ENCODE measurements around the gene KMT2D. TPM values are rescaled to one million over a fixed set of nuclear protein-coding genes. Genes with fewer than 3 reads are reported as not detected.

Gene KMT2D
- total RNA-seq, 1 donor = 24.6 TPM

DNA sequence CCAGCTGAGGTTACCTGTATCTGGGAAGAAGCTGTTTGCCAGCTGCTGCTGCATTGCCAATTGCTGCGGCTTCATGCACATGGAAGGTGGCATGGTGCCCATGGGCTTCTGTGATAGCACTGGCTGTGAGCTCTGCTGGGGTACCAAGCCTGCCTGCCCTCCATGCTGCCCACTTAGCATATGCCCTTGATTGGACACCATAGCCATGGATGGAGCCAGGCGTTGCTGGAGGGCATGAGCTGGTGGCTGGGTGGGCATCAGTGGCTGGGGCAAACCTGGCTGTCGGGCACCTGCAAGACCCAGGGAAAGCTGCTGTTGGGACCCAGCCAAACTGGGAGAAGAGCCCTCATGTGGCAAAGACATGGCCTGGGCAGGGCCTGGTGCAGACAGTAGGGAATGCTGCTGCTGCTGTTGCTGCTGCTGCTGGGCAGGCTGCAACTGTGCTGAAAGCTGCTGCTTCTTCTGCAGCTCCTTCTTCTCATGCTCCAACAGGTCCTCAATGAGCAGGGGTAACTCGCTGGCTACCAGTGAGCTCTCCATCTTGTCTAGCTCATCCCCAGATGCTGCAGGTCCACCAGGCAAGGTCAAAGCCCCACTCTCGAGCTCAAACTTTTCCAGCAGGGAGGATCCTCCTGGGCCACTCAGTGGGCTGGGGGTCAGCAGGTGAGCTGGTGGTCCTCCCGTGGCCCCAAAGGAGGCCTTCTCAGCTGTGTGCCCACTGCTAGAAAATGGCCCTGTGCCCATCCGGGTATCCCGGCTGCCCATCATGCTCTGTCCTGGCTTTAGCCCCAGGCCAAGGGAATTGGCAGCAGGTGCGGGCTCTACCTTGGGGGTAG lies 23.3 kb downstream of the KMT2D start:
- peaks cover 6% of the 10 kb centered on the region for H3K79me2 ChIP-seq (ENCODE audit: insufficient read depth, low read length)
- no peak for TF ChIP-seq CTCF (IDR thresholded peaks at IDR 0.05; ENCODE audit: extremely low read depth, low read depth, low read length)
- no peaks in the 10 kb centered on the region for H3K27me3 ChIP-seq (ENCODE audit: insufficient read depth, low read length)
- H3K4me1 ChIP-seq (ENCODE audit: insufficient read depth, low read length) = no peaks in the 10 kb centered on the region
- H4K20me1 ChIP-seq (ENCODE audit: insufficient read depth, low read length) = peaks cover 31% of the 10 kb centered on the region
- peaks cover 82% of the 10 kb centered on the region for H3K36me3 ChIP-seq (ENCODE audit: insufficient read depth, low read length)
- peak; percentile 63 for DNase-seq (ENCODE audit: insufficient read length, low spot score, missing footprints)
- no peaks in the 10 kb centered on the region for H3K9me3 ChIP-seq (ENCODE audit: low read depth, low read length)
- no peak overlapping the region for H3K4me2 ChIP-seq (ENCODE audit: insufficient read depth, low read length)
- H3K27ac ChIP-seq (ENCODE audit: low read depth, low read length) = no peak overlapping the region
- H3K4me3 ChIP-seq (ENCODE audit: insufficient read depth, low read length) = no peak overlapping the region
- no peak overlapping the region for H2AFZ ChIP-seq (ENCODE audit: low read length)

DNA sequence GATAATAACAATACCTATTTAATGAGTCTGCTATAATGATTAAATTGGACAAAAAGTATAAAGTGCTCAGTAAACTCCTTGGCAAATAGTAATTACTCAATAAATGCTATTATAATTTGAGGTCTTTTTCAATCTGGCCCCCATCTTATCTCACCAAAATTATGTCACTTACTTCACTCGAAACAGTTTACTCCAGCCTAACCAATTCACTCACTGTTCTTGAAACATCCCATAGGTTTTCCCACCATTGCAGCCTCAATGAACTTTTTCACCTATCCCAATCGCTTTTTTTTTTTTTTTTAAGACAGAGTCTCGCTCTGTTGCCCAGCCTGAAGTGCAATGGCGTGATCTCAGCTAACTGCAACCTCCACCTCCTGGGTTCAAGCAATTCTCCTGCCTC lies 24.6 kb downstream of the KMT2D start:
- Histone ChIP-seq H3K36me3 (ENCODE audit: insufficient read depth, low read length) (peaks cover 87% of the 10 kb centered on the region), H3K9me3 (ENCODE audit: low read depth, low read length) (no peaks in the 10 kb centered on the region)
- no peak for TF ChIP-seq CTCF (IDR thresholded peaks at IDR 0.05; ENCODE audit: extremely low read depth, low read depth, low read length)

DNA sequence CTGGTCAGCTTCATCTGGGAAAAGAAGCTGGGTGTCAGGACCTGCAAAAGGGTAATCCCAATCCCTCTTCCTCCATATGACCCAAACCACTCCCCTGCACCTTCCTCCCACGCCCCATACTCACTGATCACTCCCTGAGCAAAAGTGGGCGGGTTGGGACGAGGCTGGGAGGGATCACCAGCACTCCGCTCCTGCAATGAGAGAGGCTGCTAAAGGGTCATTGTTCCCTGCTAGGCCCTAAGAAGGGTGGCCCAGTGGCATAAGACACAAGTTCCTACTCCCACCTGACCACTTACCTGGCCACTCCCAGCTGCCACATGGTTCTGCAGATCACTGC lies 26.3 kb downstream of the KMT2D start:
- Histone ChIP-seq H3K27me3 (ENCODE audit: insufficient read depth, low read length) (no peaks in the 10 kb centered on the region), H4K20me1 (ENCODE audit: insufficient read depth, low read length) (peaks cover 26% of the 10 kb centered on the region), H3K4me2 (ENCODE audit: insufficient read depth, low read length) (no peak overlapping the region), H2AFZ (ENCODE audit: low read length) (no peak overlapping the region), H3K27ac (ENCODE audit: low read depth, low read length) (no peak overlapping the region), H3K9me3 (ENCODE audit: low read depth, low read length) (no peaks in the 10 kb centered on the region), H3K4me1 (ENCODE audit: insufficient read depth, low read length) (no peaks in the 10 kb centered on the region), H3K79me2 (ENCODE audit: insufficient read depth, low read length) (peaks cover 9% of the 10 kb centered on the region), H3K36me3 (ENCODE audit: insufficient read depth, low read length) (peaks cover 84% of the 10 kb centered on the region), H3K4me3 (ENCODE audit: insufficient read depth, low read length) (no peak overlapping the region)
- no peak for TF ChIP-seq CTCF (IDR thresholded peaks at IDR 0.05; ENCODE audit: extremely low read depth, low read depth, low read length)
- DNase-seq (ENCODE audit: insufficient read length, low spot score, missing footprints) = peak; percentile 75

More for the DNA sequence above, 24.6 kb downstream of the KMT2D start:
- Histone ChIP-seq H3K79me2 (ENCODE audit: insufficient read depth, low read length) (peaks cover 6% of the 10 kb centered on the region), H3K4me3 (ENCODE audit: insufficient read depth, low read length) (no peak overlapping the region), H3K4me2 (ENCODE audit: insufficient read depth, low read length) (no peak overlapping the region), H3K4me1 (ENCODE audit: insufficient read depth, low read length) (no peaks in the 10 kb centered on the region), H4K20me1 (ENCODE audit: insufficient read depth, low read length) (peaks cover 26% of the 10 kb centered on the region), H2AFZ (ENCODE audit: low read length) (no peak overlapping the region), H3K27me3 (ENCODE audit: insufficient read depth, low read length) (no peaks in the 10 kb centered on the region), H3K27ac (ENCODE audit: low read depth, low read length) (no peak overlapping the region)
- peak; percentile 1 for DNase-seq (ENCODE audit: insufficient read length, low spot score, missing footprints)

DNA sequence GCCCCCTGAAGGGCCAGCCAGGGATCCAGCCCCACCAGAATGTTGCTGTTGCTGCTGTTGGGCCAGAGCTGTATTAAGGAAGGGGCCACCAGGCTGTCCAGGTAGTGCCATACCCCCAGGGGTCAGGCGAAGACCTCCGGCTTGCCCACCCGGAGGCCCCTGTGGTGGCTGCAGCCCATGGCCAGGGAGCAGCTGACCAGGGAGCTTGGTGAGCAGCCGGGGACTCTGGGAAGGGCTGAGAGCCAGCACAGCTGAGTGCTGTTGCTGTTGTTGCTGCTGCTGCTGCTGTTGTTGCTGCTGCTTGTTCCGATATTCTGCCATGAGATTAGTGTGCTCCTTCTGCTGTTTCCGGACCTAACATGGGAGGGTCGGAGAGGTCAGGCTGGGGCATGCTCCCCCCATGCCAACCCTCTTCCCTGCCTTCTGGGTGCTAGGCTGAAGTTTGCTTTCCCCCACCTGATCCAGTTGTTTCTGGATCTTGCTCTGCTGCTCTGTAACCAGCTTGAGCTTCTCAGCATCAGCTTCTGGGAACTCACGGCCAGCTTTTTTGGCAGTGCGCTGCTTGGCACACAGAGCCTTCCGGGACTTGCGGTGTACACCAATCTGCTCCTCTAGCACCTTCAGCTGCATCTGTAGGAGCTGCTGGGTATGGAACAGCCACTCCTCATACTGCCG lies 26.8 kb downstream of the KMT2D start:
- Histone ChIP-seq H3K4me2 (ENCODE audit: insufficient read depth, low read length) (no peak overlapping the region), H3K27me3 (ENCODE audit: insufficient read depth, low read length) (no peaks in the 10 kb centered on the region), H3K27ac (ENCODE audit: low read depth, low read length) (no peak overlapping the region), H4K20me1 (ENCODE audit: insufficient read depth, low read length) (peaks cover 26% of the 10 kb centered on the region), H3K79me2 (ENCODE audit: insufficient read depth, low read length) (peaks cover 10% of the 10 kb centered on the region), H3K4me3 (ENCODE audit: insufficient read depth, low read length) (no peak overlapping the region), H3K4me1 (ENCODE audit: insufficient read depth, low read length) (no peaks in the 10 kb centered on the region), H2AFZ (ENCODE audit: low read length) (no peak overlapping the region), H3K9me3 (ENCODE audit: low read depth, low read length) (no peaks in the 10 kb centered on the region), H3K36me3 (ENCODE audit: insufficient read depth, low read length) (peaks cover 84% of the 10 kb centered on the region)
- peak; percentile 3 for DNase-seq (ENCODE audit: insufficient read length, low spot score, missing footprints)
- TF ChIP-seq CTCF (IDR thresholded peaks at IDR 0.05; ENCODE audit: extremely low read depth, low read depth, low read length) = no peak
